Panc1 (cell line): Measurements from ENCODE around the gene IVNS1ABP. TPM values are rescaled to one million over a fixed set of nuclear protein-coding genes. Genes with fewer than 3 reads are reported as not detected.

Experiments used
- ATAC-seq: fragments of 200-7000 bp; cut with Tn5 transposase; 2 replicates; pipeline ENCODE4 v1.9.1; 2020; ENCODE audit warnings: mild to moderate bottlenecking, moderate library complexity
- BruUV-seq: library from RNA; stranded (reverse); fragments of 400-500 nt; replicated peaks from 2 replicates; lab custom pipeline; 2021; lab: Mats Ljungman, UMichigan
- CTCF ChIA-PET: fragments of 300-600 bp; sonication (Branson Sonifier 250); formaldehyde crosslinking; loops from one replicate; lab custom pipeline; 2022; ENCODE audit warnings: antibody characterized with exemption; lab: Charles Lee
- POLR2A ChIA-PET: fragments of 300-600 bp; sonication (Branson Sonifier 250); formaldehyde crosslinking; loops from one replicate; lab custom pipeline; 2022; ENCODE audit warnings: antibody characterized with exemption; lab: Charles Lee
- DNase-seq: peaks from one replicate; pipeline ENCODE4 v3.0.0-alpha.2; 2010; ENCODE audit warnings: low read depth, low spot score
- H3K27ac ChIP-seq: 2 replicates; pipeline ENCODE4 v1.5.1; 2011; ENCODE audit warnings: mild to moderate bottlenecking, low read length, inconsistent platforms
- H3K27me3 ChIP-seq: fragments of 200-500 bp; sonication (Bioruptor generic); 2 replicates; pipeline ENCODE4 v1.6.0; 2014; ENCODE audit warnings: low read length, inconsistent platforms; ENCODE audit not compliant: control insufficient read depth, insufficient read depth
- H3K36me3 ChIP-seq: fragments of 200-500 bp; sonication (Bioruptor generic); 2 replicates; pipeline ENCODE4 v1.5.1; 2014; ENCODE audit warnings: inconsistent platforms, mild to moderate bottlenecking, low read length, moderate library complexity; ENCODE audit not compliant: control insufficient read depth, insufficient read depth
- H3K4me1 ChIP-seq: 2 replicates; pipeline ENCODE4 v1.5.1; 2011; ENCODE audit warnings: inconsistent platforms, mild to moderate bottlenecking, low read length, moderate library complexity; ENCODE audit not compliant: control insufficient read depth, insufficient read depth
- H3K4me3 ChIP-seq, 2 experiments: 2 replicates each; pipeline ENCODE4 v1.5.1; 2011 to 2012; ENCODE audit warnings: low read depth in 2 of 2, low read length in 2 of 2, mild to moderate bottlenecking in 2 of 2, inconsistent platforms in 1 of 2, moderate library complexity in 1 of 2
- H3K9me3 ChIP-seq: fragments of 200-500 bp; sonication (Bioruptor generic); 2 replicates; pipeline ENCODE4 v1.5.1; 2014; ENCODE audit warnings: low read depth, mild to moderate bottlenecking, inconsistent platforms, low read length, moderate library complexity; ENCODE audit not compliant: control insufficient read depth, insufficient read depth
- POLR2AphosphoS5 ChIP-seq: IDR thresholded peaks from 2 replicates; pipeline ENCODE4 v1.6.1; 2012; ENCODE audit warnings: mild to moderate bottlenecking, low read depth, low read length, moderate library complexity
- SIN3A ChIP-seq: IDR thresholded peaks from 2 replicates; pipeline ENCODE4 v1.6.1; 2012; ENCODE audit warnings: low read depth, mild to moderate bottlenecking, low read length, moderate library complexity, borderline replicate concordance; ENCODE audit not compliant: insufficient read depth
- TCF7L2 ChIP-seq: IDR thresholded peaks from 2 replicates; pipeline ENCODE4 v1.6.1; 2011; ENCODE audit warnings: mild to moderate bottlenecking, low read depth, low read length, inconsistent platforms
- in situ Hi-C: cut with HindIII; loops from 2 replicates; pipeline ENCODE4 v1.10.0; 2016; ENCODE audit warnings: low sequenced_read_pairs, low pct_unique_long_range_greater_than_20kb
- intact Hi-C: fragments of 100-400 bp; cut with micrococcal nuclease; formaldehyde crosslinking; loops from one replicate; pipeline ENCODE4 v1.10.0; 2022; ENCODE audit not compliant: unreplicated experiment
- total RNA-seq: library from RNA; stranded (reverse); gene quantifications from one replicate; pipeline ENCODE4 v1.2.1, GENCODE V29; 2021; ENCODE audit not compliant: unreplicated experiment
- TF ChIP-seq, protein P1 (sequence below): fragments of 450-650 bp; IDR thresholded peaks from 2 replicates; pipeline ENCODE4 v1.5.1; 2017; ENCODE audit warnings: mild to moderate bottlenecking
- TF ChIP-seq, protein P2 (sequence below), 2 experiments: IDR thresholded peaks; 2 replicates each; pipeline ENCODE4 v1.6.1; 2011 to 2012; ENCODE audit warnings: low read depth in 2 of 2, control low read depth in 1 of 2, low read length in 1 of 2, mild to moderate bottlenecking in 1 of 2, moderate library complexity in 1 of 2; ENCODE audit not compliant: insufficient read depth in 1 of 2

IVNS1ABP gene
- total RNA-seq, 1 experiment from 2014 or later: 70.2 TPM

DNA sequence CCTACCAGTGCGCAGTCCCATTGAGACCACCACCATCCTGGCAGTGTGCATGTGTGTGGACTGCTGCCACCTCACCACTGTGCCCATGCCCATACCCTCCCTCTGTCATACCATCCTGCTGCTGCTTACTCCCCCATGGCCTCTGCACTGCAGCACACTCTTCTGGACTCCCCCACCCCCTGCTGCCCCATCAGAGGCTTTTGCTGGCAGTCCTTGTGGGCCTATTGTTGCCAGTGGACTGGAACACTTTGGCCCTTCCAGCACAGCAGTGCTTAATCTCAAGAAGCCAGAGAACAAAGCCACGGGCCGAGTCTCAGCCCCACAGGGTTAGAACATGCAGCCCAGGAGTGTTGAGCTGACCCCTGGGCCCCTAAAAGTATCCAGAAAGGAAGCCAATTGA is 41.9 kb upstream of the IVNS1ABP start:
- no TSS peak for BruUV-seq
- CTCF ChIA-PET: no interaction called here
- Histone ChIP-seq H3K27ac (no peak overlapping the region), H3K4me3 (no peak overlapping the region), H3K9me3 (no peaks in the 10 kb centered on the region), H3K4me1 (no peaks in the 10 kb centered on the region), H3K27me3 (no peaks in the 10 kb centered on the region), H3K36me3 (no peaks in the 10 kb centered on the region)
- intact Hi-C loops (no loop called here), in situ Hi-C loops (no loop called here)
- no peak for ATAC-seq
- TF ChIP-seq SIN3A: no peak
- TF ChIP-seq, protein P1, sequence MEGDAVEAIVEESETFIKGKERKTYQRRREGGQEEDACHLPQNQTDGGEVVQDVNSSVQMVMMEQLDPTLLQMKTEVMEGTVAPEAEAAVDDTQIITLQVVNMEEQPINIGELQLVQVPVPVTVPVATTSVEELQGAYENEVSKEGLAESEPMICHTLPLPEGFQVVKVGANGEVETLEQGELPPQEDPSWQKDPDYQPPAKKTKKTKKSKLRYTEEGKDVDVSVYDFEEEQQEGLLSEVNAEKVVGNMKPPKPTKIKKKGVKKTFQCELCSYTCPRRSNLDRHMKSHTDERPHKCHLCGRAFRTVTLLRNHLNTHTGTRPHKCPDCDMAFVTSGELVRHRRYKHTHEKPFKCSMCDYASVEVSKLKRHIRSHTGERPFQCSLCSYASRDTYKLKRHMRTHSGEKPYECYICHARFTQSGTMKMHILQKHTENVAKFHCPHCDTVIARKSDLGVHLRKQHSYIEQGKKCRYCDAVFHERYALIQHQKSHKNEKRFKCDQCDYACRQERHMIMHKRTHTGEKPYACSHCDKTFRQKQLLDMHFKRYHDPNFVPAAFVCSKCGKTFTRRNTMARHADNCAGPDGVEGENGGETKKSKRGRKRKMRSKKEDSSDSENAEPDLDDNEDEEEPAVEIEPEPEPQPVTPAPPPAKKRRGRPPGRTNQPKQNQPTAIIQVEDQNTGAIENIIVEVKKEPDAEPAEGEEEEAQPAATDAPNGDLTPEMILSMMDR: no peak
- TF ChIP-seq POLR2AphosphoS5: no peak
- no peak for TF ChIP-seq TCF7L2
- TF ChIP-seq, protein P2, sequence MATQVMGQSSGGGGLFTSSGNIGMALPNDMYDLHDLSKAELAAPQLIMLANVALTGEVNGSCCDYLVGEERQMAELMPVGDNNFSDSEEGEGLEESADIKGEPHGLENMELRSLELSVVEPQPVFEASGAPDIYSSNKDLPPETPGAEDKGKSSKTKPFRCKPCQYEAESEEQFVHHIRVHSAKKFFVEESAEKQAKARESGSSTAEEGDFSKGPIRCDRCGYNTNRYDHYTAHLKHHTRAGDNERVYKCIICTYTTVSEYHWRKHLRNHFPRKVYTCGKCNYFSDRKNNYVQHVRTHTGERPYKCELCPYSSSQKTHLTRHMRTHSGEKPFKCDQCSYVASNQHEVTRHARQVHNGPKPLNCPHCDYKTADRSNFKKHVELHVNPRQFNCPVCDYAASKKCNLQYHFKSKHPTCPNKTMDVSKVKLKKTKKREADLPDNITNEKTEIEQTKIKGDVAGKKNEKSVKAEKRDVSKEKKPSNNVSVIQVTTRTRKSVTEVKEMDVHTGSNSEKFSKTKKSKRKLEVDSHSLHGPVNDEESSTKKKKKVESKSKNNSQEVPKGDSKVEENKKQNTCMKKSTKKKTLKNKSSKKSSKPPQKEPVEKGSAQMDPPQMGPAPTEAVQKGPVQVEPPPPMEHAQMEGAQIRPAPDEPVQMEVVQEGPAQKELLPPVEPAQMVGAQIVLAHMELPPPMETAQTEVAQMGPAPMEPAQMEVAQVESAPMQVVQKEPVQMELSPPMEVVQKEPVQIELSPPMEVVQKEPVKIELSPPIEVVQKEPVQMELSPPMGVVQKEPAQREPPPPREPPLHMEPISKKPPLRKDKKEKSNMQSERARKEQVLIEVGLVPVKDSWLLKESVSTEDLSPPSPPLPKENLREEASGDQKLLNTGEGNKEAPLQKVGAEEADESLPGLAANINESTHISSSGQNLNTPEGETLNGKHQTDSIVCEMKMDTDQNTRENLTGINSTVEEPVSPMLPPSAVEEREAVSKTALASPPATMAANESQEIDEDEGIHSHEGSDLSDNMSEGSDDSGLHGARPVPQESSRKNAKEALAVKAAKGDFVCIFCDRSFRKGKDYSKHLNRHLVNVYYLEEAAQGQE (IDR thresholded peaks at IDR 0.05; ENCODE audit: insufficient read depth in 1 of 2, low read depth in 2 of 2, low read length in 1 of 2): no peak
- DNase-seq: no peak
- POLR2A ChIA-PET: no interaction called here

DNA sequence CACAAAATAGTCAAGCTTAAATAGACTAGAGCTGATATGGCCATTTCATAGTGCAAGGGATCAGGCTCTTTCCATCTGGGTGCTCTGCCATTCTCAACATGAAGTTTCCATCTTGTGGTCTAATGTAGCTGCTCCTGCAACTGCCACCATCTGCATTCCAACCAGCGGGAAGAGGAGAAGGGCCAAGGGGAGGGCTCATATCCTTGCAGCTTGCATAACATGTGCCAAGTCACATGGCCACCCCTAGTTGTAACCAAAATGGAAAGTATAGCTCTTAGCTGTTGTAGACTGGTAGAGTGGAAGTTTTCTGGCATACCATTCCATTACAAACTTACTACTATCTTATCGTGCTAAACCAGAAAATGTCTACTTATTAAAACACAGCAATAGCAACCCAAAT is 38.9 kb upstream of the IVNS1ABP start:
- ATAC-seq: no peak
- in situ Hi-C loops (no loop called here), intact Hi-C loops (no loop called here)

More for the DNA sequence above, 38.9 kb upstream of the IVNS1ABP start:
- POLR2A ChIA-PET: no interaction called here
- H3K36me3 ChIP-seq: no peaks in the 10 kb centered on the region
- H3K4me1 ChIP-seq: no peaks in the 10 kb centered on the region
- DNase-seq: no peak
- CTCF ChIA-PET: no interaction called here
- no peak overlapping the region for H3K4me3 ChIP-seq
- no TSS peak for BruUV-seq
- no peaks in the 10 kb centered on the region for H3K27me3 ChIP-seq
- TF ChIP-seq, protein P2 (IDR thresholded peaks at IDR 0.05; ENCODE audit: insufficient read depth in 1 of 2, low read depth in 2 of 2, low read length in 1 of 2): no peak
- TF ChIP-seq POLR2AphosphoS5: no peak
- no peak for TF ChIP-seq TCF7L2
- TF ChIP-seq SIN3A: no peak
- TF ChIP-seq, protein P1: no peak
- no peaks in the 10 kb centered on the region for H3K9me3 ChIP-seq
- H3K27ac ChIP-seq: no peak overlapping the region
